Astrocyte (in vitro differentiated cells and primary cell): ENCODE results near the gene XYLT1. TPM values are rescaled to one million over a fixed set of nuclear protein-coding genes. Genes with fewer than 3 reads are reported as not detected.

Experiments
- DNase-seq: peaks from one replicate; pipeline ENCODE4 v3.0.0-alpha.2; 2010; ENCODE audit warnings: low read depth
- FAIRE-seq: peaks from 2 replicates; lab custom pipeline; 2011; peaks lifted over from hg19 to GRCh38; lab: Jason Lieb, UNC
- H2AFZ ChIP-seq: 2 replicates; pipeline ENCODE4 v1.6.0; 2012; ENCODE audit warnings: low read depth, low read length, inconsistent platforms
- H3K27ac ChIP-seq: 2 replicates; pipeline ENCODE4 v1.5.1; 2011; ENCODE audit warnings: low read depth, low read length, inconsistent platforms
- H3K27me3 ChIP-seq: 2 replicates; pipeline ENCODE4 v1.6.0; 2011; ENCODE audit warnings: low read length, inconsistent platforms; ENCODE audit not compliant: insufficient read depth
- H3K36me3 ChIP-seq: 2 replicates; pipeline ENCODE4 v1.5.1; 2011; ENCODE audit warnings: low read length, inconsistent platforms; ENCODE audit not compliant: insufficient read depth
- H3K4me1 ChIP-seq: 2 replicates; pipeline ENCODE4 v1.5.1; 2011; ENCODE audit warnings: low read length, inconsistent platforms; ENCODE audit not compliant: insufficient read depth
- H3K4me2 ChIP-seq: 2 replicates; pipeline ENCODE4 v1.6.0; 2012; ENCODE audit warnings: low read length, inconsistent platforms
- H3K4me3 ChIP-seq: 2 replicates; pipeline ENCODE4 v1.5.1; 2011; ENCODE audit warnings: low read depth, mild to moderate bottlenecking, low read length, inconsistent platforms; ENCODE audit not compliant: insufficient read depth
- H3K79me2 ChIP-seq: 2 replicates; pipeline ENCODE4 v1.6.0; 2012; ENCODE audit warnings: mild to moderate bottlenecking, low read length, inconsistent platforms; ENCODE audit not compliant: insufficient read depth
- H3K9ac ChIP-seq: 2 replicates; pipeline ENCODE4 v1.6.0; 2012; ENCODE audit warnings: mild to moderate bottlenecking, low read length, inconsistent platforms
- H3K9me3 ChIP-seq: 2 replicates; pipeline ENCODE4 v1.5.1; 2012; ENCODE audit warnings: low read depth, mild to moderate bottlenecking, low read length, inconsistent platforms; ENCODE audit not compliant: insufficient read depth
- H4K20me1 ChIP-seq: 2 replicates; pipeline ENCODE4 v1.6.0; 2012; ENCODE audit warnings: low read length, inconsistent platforms; ENCODE audit not compliant: insufficient read depth
- H3K27ac Mint-ChIP-seq: one replicate; pipeline ENCODE4 v1.8.0; 2021; ENCODE audit warnings: mild to moderate bottlenecking, mixed read lengths; ENCODE audit not compliant: unreplicated experiment
- H3K27me3 Mint-ChIP-seq: one replicate; pipeline ENCODE4 v1.8.0; 2021; ENCODE audit warnings: low read depth, mixed read lengths; ENCODE audit not compliant: unreplicated experiment
- H3K36me3 Mint-ChIP-seq: one replicate; pipeline ENCODE4 v1.8.0; 2021; ENCODE audit warnings: low read depth, mixed read lengths; ENCODE audit not compliant: unreplicated experiment
- H3K4me1 Mint-ChIP-seq: one replicate; pipeline ENCODE4 v1.8.0; 2021; ENCODE audit warnings: low read depth, mixed read lengths; ENCODE audit not compliant: unreplicated experiment
- H3K4me3 Mint-ChIP-seq: one replicate; pipeline ENCODE4 v1.8.0; 2021; ENCODE audit warnings: mild to moderate bottlenecking, moderate library complexity, mixed read lengths; ENCODE audit not compliant: unreplicated experiment
- H3K9me3 Mint-ChIP-seq: one replicate; pipeline ENCODE4 v1.8.0; 2021; ENCODE audit warnings: mild to moderate bottlenecking, mixed read lengths; ENCODE audit not compliant: unreplicated experiment
- EZH2 ChIP-seq: IDR thresholded peaks from 2 replicates; pipeline ENCODE4 v1.6.1; 2012; ENCODE audit warnings: mild to moderate bottlenecking, low read length, inconsistent platforms; ENCODE audit not compliant: insufficient read depth
- total RNA-seq: library from RNA; stranded (reverse); gene quantifications from 2 replicates; pipeline ENCODE4 v1.2.1, GENCODE V29; 2021
- TF ChIP-seq, protein P1 (sequence below): IDR thresholded peaks from 2 replicates; pipeline ENCODE4 v1.5.1; 2011; ENCODE audit warnings: low read depth, mild to moderate bottlenecking, inconsistent platforms, low read length, moderate library complexity; ENCODE audit not compliant: insufficient read depth

XYLT1 gene
- total RNA-seq, 1 donor from 2014 or later: 22.9 TPM

DNA sequence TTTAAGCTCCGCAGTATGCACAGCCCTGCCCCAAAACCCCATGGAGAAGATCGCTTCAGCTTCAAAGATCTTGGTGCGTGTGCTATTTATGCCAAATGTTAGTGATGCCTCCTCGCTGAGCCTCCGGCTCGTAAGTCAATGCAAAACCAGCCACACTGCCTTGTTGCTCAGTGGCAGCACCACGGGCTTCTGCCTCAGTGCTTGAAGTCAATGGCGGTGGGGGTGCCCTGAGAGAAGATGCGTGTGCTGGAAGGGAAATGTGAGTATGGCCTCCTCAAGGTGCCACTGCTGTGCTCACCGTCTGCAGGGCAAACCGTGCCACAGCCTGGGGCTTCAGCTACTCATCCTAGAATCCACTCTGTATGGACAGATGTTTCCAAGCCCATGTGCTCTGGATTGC lies 121.9 kb downstream of the XYLT1 start:
- Histone ChIP-seq H3K36me3 (peaks cover 4% of the 10 kb centered on the region), H3K4me3 (no peak overlapping the region), H3K9ac (no peak overlapping the region), H3K4me1 (peaks cover 3% of the 10 kb centered on the region), H3K9me3 (no peaks in the 10 kb centered on the region), H2AFZ (no peak overlapping the region), H3K27me3 (no peaks in the 10 kb centered on the region), H3K27ac (no peak overlapping the region), H4K20me1 (peaks cover 74% of the 10 kb centered on the region), H3K79me2 (peaks cover 19% of the 10 kb centered on the region), H3K4me2 (no peak overlapping the region)
- H3K27me3 Mint-ChIP-seq: peaks cover 3% of the 10 kb centered on the region
- H3K4me1 Mint-ChIP-seq: peaks cover 8% of the 10 kb centered on the region
- TF ChIP-seq, protein P1, sequence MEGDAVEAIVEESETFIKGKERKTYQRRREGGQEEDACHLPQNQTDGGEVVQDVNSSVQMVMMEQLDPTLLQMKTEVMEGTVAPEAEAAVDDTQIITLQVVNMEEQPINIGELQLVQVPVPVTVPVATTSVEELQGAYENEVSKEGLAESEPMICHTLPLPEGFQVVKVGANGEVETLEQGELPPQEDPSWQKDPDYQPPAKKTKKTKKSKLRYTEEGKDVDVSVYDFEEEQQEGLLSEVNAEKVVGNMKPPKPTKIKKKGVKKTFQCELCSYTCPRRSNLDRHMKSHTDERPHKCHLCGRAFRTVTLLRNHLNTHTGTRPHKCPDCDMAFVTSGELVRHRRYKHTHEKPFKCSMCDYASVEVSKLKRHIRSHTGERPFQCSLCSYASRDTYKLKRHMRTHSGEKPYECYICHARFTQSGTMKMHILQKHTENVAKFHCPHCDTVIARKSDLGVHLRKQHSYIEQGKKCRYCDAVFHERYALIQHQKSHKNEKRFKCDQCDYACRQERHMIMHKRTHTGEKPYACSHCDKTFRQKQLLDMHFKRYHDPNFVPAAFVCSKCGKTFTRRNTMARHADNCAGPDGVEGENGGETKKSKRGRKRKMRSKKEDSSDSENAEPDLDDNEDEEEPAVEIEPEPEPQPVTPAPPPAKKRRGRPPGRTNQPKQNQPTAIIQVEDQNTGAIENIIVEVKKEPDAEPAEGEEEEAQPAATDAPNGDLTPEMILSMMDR: no peak
- H3K9me3 Mint-ChIP-seq: no peaks in the 10 kb centered on the region
- H3K4me3 Mint-ChIP-seq: no peak overlapping the region
- no peak for DNase-seq
- no peak for FAIRE-seq
- no peak overlapping the region for H3K27ac Mint-ChIP-seq
- H3K36me3 Mint-ChIP-seq: peaks cover 16% of the 10 kb centered on the region

DNA sequence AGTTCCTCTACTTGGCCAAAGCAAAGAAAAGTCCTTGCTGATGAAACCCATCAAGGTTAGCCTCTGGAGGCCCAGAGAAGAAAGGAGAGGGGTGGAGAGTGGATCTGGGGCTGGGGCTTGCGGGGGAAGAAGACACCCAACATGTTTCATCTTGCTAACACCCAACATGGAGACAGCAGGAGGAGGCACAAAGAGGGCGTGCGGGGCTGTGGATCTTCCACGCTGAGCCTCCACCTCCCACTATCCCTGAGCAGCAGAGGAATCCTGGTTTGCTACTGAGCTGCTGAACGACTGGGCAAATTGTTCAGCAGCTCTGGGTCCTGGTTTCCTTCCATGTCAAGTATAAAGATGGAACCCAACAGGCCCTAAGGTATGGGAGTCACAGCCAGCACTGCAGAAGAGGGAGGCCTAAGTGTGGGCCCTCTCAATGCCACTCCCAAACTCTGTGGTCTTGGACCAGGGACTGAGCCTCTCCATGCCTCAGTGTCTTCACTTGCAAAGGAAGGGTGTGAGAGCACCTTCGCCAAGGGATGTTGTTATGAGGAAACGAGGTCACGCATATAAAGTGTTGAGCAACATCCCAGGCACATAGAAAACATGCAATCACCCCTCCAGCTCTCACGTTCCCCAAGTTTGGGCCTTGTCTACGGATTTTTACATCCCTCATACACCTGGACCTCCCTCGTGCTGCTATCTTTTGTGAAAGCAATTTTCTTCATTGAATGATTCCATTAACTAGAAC lies 122.5 kb downstream of the XYLT1 start:
- TF ChIP-seq, protein P1: no peak
- TF ChIP-seq EZH2: no peak
- H3K27me3 Mint-ChIP-seq: peaks cover 3% of the 10 kb centered on the region
- H3K4me2 ChIP-seq: no peak overlapping the region
- DNase-seq: no peak
- H3K36me3 ChIP-seq: no peaks in the 10 kb centered on the region
- H4K20me1 ChIP-seq: peaks cover 73% of the 10 kb centered on the region
- H3K36me3 Mint-ChIP-seq: peaks cover 16% of the 10 kb centered on the region
- H3K4me3 Mint-ChIP-seq: no peak overlapping the region
- H3K4me1 ChIP-seq: peaks cover 3% of the 10 kb centered on the region
- no peak overlapping the region for H3K9ac ChIP-seq
- H3K4me1 Mint-ChIP-seq: peaks cover 8% of the 10 kb centered on the region
- no peak overlapping the region for H3K27ac ChIP-seq
- H3K27me3 ChIP-seq: no peaks in the 10 kb centered on the region
- H3K27ac Mint-ChIP-seq: peak overlapping the region; percentile 30
- H3K9me3 ChIP-seq: no peaks in the 10 kb centered on the region
- H3K4me3 ChIP-seq: no peak overlapping the region
- H3K9me3 Mint-ChIP-seq: no peaks in the 10 kb centered on the region
- no peak for FAIRE-seq
- no peak overlapping the region for H2AFZ ChIP-seq
- H3K79me2 ChIP-seq: peaks cover 23% of the 10 kb centered on the region

DNA sequence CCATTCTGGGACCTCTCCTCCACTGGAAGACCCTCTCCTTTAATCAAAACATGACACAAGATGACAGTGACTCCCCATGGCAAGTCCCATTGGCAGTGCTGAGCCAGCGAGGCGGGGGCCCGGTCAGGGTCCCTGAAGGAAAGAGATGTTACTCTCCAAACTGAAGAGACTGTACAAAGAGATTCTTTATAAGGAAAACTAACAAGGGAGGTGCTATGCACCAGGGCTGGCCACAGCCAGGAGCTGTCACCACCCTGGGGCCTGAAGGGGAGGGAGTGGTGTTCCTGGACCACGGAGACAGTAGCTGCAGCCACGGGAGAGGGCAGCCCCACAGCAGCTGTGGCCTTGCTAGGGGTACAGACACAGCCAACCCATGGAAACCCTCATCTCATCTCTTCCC lies 123.1 kb downstream of the XYLT1 start:
- Histone ChIP-seq H3K36me3 (no peaks in the 10 kb centered on the region), H3K79me2 (peaks cover 28% of the 10 kb centered on the region), H3K4me2 (no peak overlapping the region), H3K27ac (no peak overlapping the region), H3K4me1 (peaks cover 3% of the 10 kb centered on the region), H3K27me3 (no peaks in the 10 kb centered on the region), H3K4me3 (no peak overlapping the region), H3K9ac (no peak overlapping the region), H2AFZ (no peak overlapping the region), H3K9me3 (no peaks in the 10 kb centered on the region), H4K20me1 (peaks cover 67% of the 10 kb centered on the region)
- DNase-seq (no peak), FAIRE-seq (no peak)
- Mint-ChIP-seq H3K4me3 (no peak overlapping the region), H3K9me3 (no peaks in the 10 kb centered on the region), H3K27ac (no peak overlapping the region), H3K4me1 (peaks cover 8% of the 10 kb centered on the region), H3K27me3 (peaks cover 3% of the 10 kb centered on the region), H3K36me3 (peaks cover 19% of the 10 kb centered on the region)
- TF ChIP-seq EZH2: no peak
- TF ChIP-seq, protein P1: no peak
